IMR-90 (cell line): ENCODE measurements around the gene NUDT9. TPM values are rescaled to one million over a fixed set of nuclear protein-coding genes. Genes with fewer than 3 reads are reported as not detected.
"Not testable (repeated sequence)": the region's sequence is repeated elsewhere in the genome, so short reads cannot be mapped to it uniquely, and the experiment has no call there.

Source experiments
- ATAC-seq: fragments of 200-7000 bp; cut with Tn5 transposase; 2 replicates; pipeline ENCODE4 v1.9.1; 2020; ENCODE audit warnings: low read depth, mild to moderate bottlenecking, moderate library complexity
- BruUV-seq: library from RNA; stranded (reverse); fragments of 400-500 nt; replicated peaks from 2 replicates; lab custom pipeline; 2021; lab: Mats Ljungman, UMichigan
- CTCF ChIA-PET: fragments of 300-600 bp; formaldehyde crosslinking; extraction: SDS; loops from one replicate; lab custom pipeline; 2021; ENCODE audit warnings: antibody characterized with exemption; lab: Yijun Ruan, JAX
- POLR2A ChIA-PET: fragments of 300-600 bp; sonication (Branson Sonifier 250); formaldehyde crosslinking; loops from one replicate; lab custom pipeline; 2022; ENCODE audit warnings: antibody characterized with exemption; ENCODE audit not compliant: unreplicated experiment; lab: Charles Lee
- DNase-seq: peaks from one replicate; pipeline ENCODE4 v3.0.0; 2013
- H2AFZ ChIP-seq: replicated peaks from 2 replicates; pipeline ENCODE3; 2013; ENCODE audit warnings: low read length, mild to moderate bottlenecking; ENCODE audit not compliant: poor library complexity
- H2AK5ac ChIP-seq: 2 replicates; pipeline ENCODE4 v1.6.1; 2013; ENCODE audit warnings: low read depth, low read length, inconsistent platforms
- H2AK9ac ChIP-seq: replicated peaks from 2 replicates; pipeline ENCODE3; 2013; ENCODE audit warnings: mild to moderate bottlenecking, low read depth, low read length, moderate library complexity; ENCODE audit not compliant: poor library complexity
- H2BK120ac ChIP-seq: 2 replicates; pipeline ENCODE4 v1.6.1; 2013; ENCODE audit warnings: low read depth, low read length, inconsistent platforms
- H2BK15ac ChIP-seq: 3 replicates; pipeline ENCODE4 v1.6.1; 2013; ENCODE audit warnings: low read depth, low read length, inconsistent platforms
- H2BK20ac ChIP-seq: 2 replicates; pipeline ENCODE4 v1.6.1; 2013; ENCODE audit warnings: low read depth, mild to moderate bottlenecking, inconsistent platforms, low read length, moderate library complexity
- H2BK5ac ChIP-seq: 2 replicates; pipeline ENCODE4 v1.6.1; 2013; ENCODE audit warnings: mild to moderate bottlenecking, low read depth, low read length, inconsistent platforms; ENCODE audit not compliant: poor library complexity, severe bottlenecking
- H3K14ac ChIP-seq: replicated peaks from 2 replicates; pipeline ENCODE4 v1.6.1; 2013; ENCODE audit warnings: low read depth, low read length, inconsistent platforms
- H3K18ac ChIP-seq: 2 replicates; pipeline ENCODE4 v1.6.1; 2013; ENCODE audit warnings: low read depth, low read length, control low read depth
- H3K23ac ChIP-seq: 2 replicates; pipeline ENCODE4 v1.6.1; 2013; ENCODE audit warnings: low read depth, low read length, inconsistent platforms
- H3K27ac ChIP-seq: 2 replicates; pipeline ENCODE4 v1.5.1; 2013; ENCODE audit warnings: mild to moderate bottlenecking, control low read depth, low read length; ENCODE audit not compliant: insufficient read depth
- H3K27me3 ChIP-seq: 2 replicates; pipeline ENCODE4 v1.6.1; 2013; ENCODE audit warnings: low read length; ENCODE audit not compliant: control insufficient read depth, insufficient read depth
- H3K36me3 ChIP-seq: 2 replicates; pipeline ENCODE4 v1.6.1; 2013; ENCODE audit warnings: low read length, mixed read lengths; ENCODE audit not compliant: control insufficient read depth, insufficient read depth
- H3K4ac ChIP-seq: 2 replicates; pipeline ENCODE4 v1.6.1; 2013; ENCODE audit warnings: low read depth, low read length, inconsistent platforms
- H3K4me1 ChIP-seq: 2 replicates; pipeline ENCODE4 v1.6.1; 2013; ENCODE audit warnings: low read length, mixed read lengths; ENCODE audit not compliant: control insufficient read depth, insufficient read depth
- H3K4me2 ChIP-seq: 2 replicates; pipeline ENCODE4 v1.6.1; 2013; ENCODE audit warnings: low read depth, mild to moderate bottlenecking, control low read depth, low read length, moderate library complexity
- H3K4me3 ChIP-seq: 2 replicates; pipeline ENCODE4 v1.5.1; 2013; ENCODE audit warnings: low read depth, mild to moderate bottlenecking, control low read depth, low read length, moderate library complexity; ENCODE audit not compliant: insufficient read depth
- H3K56ac ChIP-seq: 2 replicates; pipeline ENCODE4 v1.6.1; 2013; ENCODE audit warnings: low read length, inconsistent platforms; ENCODE audit not compliant: insufficient read depth; ENCODE audit errors: extremely low read depth
- H3K79me1 ChIP-seq, 2 experiments: 2 replicates each; pipeline ENCODE4 v1.6.1; 2013; ENCODE audit warnings: low read length in 2 of 2, inconsistent platforms in 1 of 2, low read depth in 1 of 2
- H3K9ac ChIP-seq: 2 replicates; pipeline ENCODE4 v1.6.1; 2013; ENCODE audit warnings: low read depth, low read length, control low read depth
- H3K9me1 ChIP-seq: 2 replicates; pipeline ENCODE4 v1.6.1; 2013; ENCODE audit warnings: low read length, inconsistent platforms; ENCODE audit not compliant: insufficient read depth
- H3K9me3 ChIP-seq: 2 replicates; pipeline ENCODE4 v1.6.1; 2013; ENCODE audit warnings: low read length; ENCODE audit not compliant: control insufficient read depth, insufficient read depth
- H4K20me1 ChIP-seq: 2 replicates; pipeline ENCODE4 v1.6.1; 2013; ENCODE audit warnings: low read length, inconsistent platforms; ENCODE audit not compliant: insufficient read depth
- H4K5ac ChIP-seq: 2 replicates; pipeline ENCODE4 v1.6.1; 2013; ENCODE audit warnings: mild to moderate bottlenecking, low read depth, low read length, control low read depth
- H4K8ac ChIP-seq, 2 experiments: 2 replicates each; pipeline ENCODE4 v1.6.1; 2013; ENCODE audit warnings: low read depth in 2 of 2, low read length in 2 of 2, control low read depth in 1 of 2, inconsistent platforms in 1 of 2
- H4K91ac ChIP-seq: 2 replicates; pipeline ENCODE4 v1.6.1; 2013; ENCODE audit warnings: low read depth, low read length, inconsistent platforms; ENCODE audit not compliant: insufficient read depth
- CHD1 ChIP-seq: IDR thresholded peaks from 2 replicates; pipeline ENCODE4 v1.6.1; 2012; ENCODE audit warnings: low read depth, low read length, improper control_type of control experiment
- FOS ChIP-seq: fragments of 150-350 bp; IDR thresholded peaks from 2 replicates; pipeline ENCODE4 v1.6.1; 2016; ENCODE audit warnings: low read depth, low read length
- MAFK ChIP-seq: IDR thresholded peaks from 2 replicates; pipeline ENCODE4 v1.6.1; 2012; ENCODE audit warnings: low read depth, low read length, improper control_type of control experiment
- MAZ ChIP-seq: IDR thresholded peaks from 2 replicates; pipeline ENCODE4 v1.6.1; 2012; ENCODE audit warnings: low read depth, mild to moderate bottlenecking, low read length, improper control_type of control experiment, moderate library complexity, borderline replicate concordance
- MXI1 ChIP-seq: IDR thresholded peaks from 2 replicates; pipeline ENCODE4 v1.6.1; 2012; ENCODE audit warnings: low read depth, mild to moderate bottlenecking, low read length, moderate library complexity, borderline replicate concordance
- NFE2L2 ChIP-seq: fragments of 150-350 bp; IDR thresholded peaks from 2 replicates; pipeline ENCODE4 v1.6.1; 2016; ENCODE audit warnings: low read depth, mild to moderate bottlenecking, low read length
- POLR2A ChIP-seq: IDR thresholded peaks from 2 replicates; pipeline ENCODE4 v1.6.1; 2012; ENCODE audit warnings: mild to moderate bottlenecking, low read depth, low read length
- RAD21 ChIP-seq: IDR thresholded peaks from 2 replicates; pipeline ENCODE4 v1.6.1; 2012; ENCODE audit warnings: low read length, improper control_type of control experiment
- RCOR1 ChIP-seq: IDR thresholded peaks from 2 replicates; pipeline ENCODE4 v1.6.1; 2012; ENCODE audit warnings: mild to moderate bottlenecking, low read length, improper control_type of control experiment; ENCODE audit not compliant: insufficient replicate concordance
- RFX5 ChIP-seq: IDR thresholded peaks from 2 replicates; pipeline ENCODE4 v1.8.0; 2012; ENCODE audit warnings: low read depth, mild to moderate bottlenecking, low read length, moderate library complexity
- SMC3 ChIP-seq: fragments of 150-350 bp; IDR thresholded peaks from 2 replicates; pipeline ENCODE4 v1.6.1; 2016; ENCODE audit warnings: low read depth, mild to moderate bottlenecking, antibody characterized with exemption, low read length, moderate library complexity
- USF2 ChIP-seq: fragments of 150-350 bp; IDR thresholded peaks from 2 replicates; pipeline ENCODE4 v1.6.1; 2017; ENCODE audit warnings: mild to moderate bottlenecking, antibody characterized with exemption, low read length, low read depth
- dilution Hi-C: fragments of 300-500 bp; cut with HindIII; formaldehyde crosslinking; loops from one replicate; pipeline ENCODE4 v1.14.3; 2018; ENCODE audit warnings: low sequenced_read_pairs; ENCODE audit not compliant: unreplicated experiment
- in situ Hi-C: fragments of 300-500 bp; cut with MboI; formaldehyde crosslinking; loops from 3 replicates; pipeline ENCODE4 v1.14.3; 2019; ENCODE audit warnings: low sequenced_read_pairs, inconsistent platforms, mixed read lengths
- intact Hi-C: fragments of 100-400 bp; cut with micrococcal nuclease; formaldehyde crosslinking; loops from 2 replicates; pipeline ENCODE4 v1.10.0; 2022
- polyA plus RNA-seq, 3 experiments: library from polyadenylated mRNA; depleted of rRNA; stranded (reverse); fragments of >200 nt; gene quantifications; 2 replicates each; pipeline ENCODE4 v1.2.3, GENCODE V29; 2012; ENCODE audit warnings: low replicate concordance in 1 of 3
- total RNA-seq: library from RNA; depleted of rRNA; stranded (reverse); fragments of >200 nt; gene quantifications from 2 replicates; pipeline ENCODE4 v1.2.3, GENCODE V29; 2012

Gene NUDT9
- total and polyA plus RNA-seq, 2 of the 4 experiments (the other 2 are of a cell fraction), result 10.0 to 23.5 TPM

GRCh38 chr4:87481377-87481776 is 59.0 kb downstream of the NUDT9 start:
- no TSS peak for BruUV-seq
- Histone ChIP-seq H3K23ac (no peak overlapping the region), H2AK9ac (no peak overlapping the region), H3K27me3 (no peaks in the 10 kb centered on the region), H2AK5ac (no peak overlapping the region), H2BK20ac (no peak overlapping the region), H4K5ac (no peak overlapping the region), H2AFZ (no peak overlapping the region), H3K18ac (no peak overlapping the region), H3K9me1 (no peaks in the 10 kb centered on the region), H3K14ac (no peak overlapping the region), H3K9ac (no peak overlapping the region), H3K56ac (no peak overlapping the region), H4K8ac (no peak overlapping the region), H3K27ac (no peak overlapping the region), H4K20me1 (no peaks in the 10 kb centered on the region), H3K4me2 (no peak overlapping the region), H3K4ac (no peak overlapping the region), H3K4me1 (no peaks in the 10 kb centered on the region), H3K79me1 (no peaks in the 10 kb centered on the region), H2BK15ac (no peak overlapping the region), H2BK120ac (no peak overlapping the region), H4K91ac (no peak overlapping the region), H3K4me3 (no peak overlapping the region), H3K36me3 (no peaks in the 10 kb centered on the region), H2BK5ac (no peak overlapping the region), H3K9me3 (no peaks in the 10 kb centered on the region)
- DNase-seq (no peak), ATAC-seq (no peak)
- ChIA-PET CTCF (no interaction called here), POLR2A (no interaction called here)
- in situ Hi-C loops, result no loop called here
- dilution Hi-C loops, result no loop called here
- intact Hi-C loops, result no loop called here
- TF ChIP-seq MAZ, result no peak
- no peak for TF ChIP-seq USF2
- no peak for TF ChIP-seq RCOR1
- no peak for TF ChIP-seq RAD21
- no peak for TF ChIP-seq SMC3
- no peak for TF ChIP-seq POLR2A
- no peak for TF ChIP-seq NFE2L2
- TF ChIP-seq MXI1, result no peak
- no peak for TF ChIP-seq MAFK
- no peak for TF ChIP-seq CHD1
- no peak for TF ChIP-seq RFX5
- TF ChIP-seq FOS, result no peak

DNA sequence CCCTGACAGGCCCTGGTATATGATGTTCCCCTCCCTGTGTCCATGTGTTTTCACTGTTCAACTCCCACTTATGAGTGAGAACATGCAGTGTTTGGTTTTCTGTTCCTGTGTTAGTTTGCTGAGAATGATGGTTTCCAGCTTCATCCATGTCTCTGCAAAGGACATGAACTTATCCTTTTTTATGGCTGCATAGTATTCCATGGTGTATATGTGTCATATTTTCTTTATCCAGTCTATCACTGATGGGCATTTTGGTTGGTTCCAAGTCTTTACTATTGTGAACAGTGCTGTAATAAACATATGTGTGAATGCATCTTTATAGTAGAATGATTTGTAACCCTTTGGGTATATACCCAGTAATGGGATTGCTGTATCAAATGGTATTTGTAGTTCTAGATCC is 60.9 kb downstream of the NUDT9 start:
- H3K9ac ChIP-seq, H2AFZ ChIP-seq, H3K4me1 ChIP-seq, H3K36me3 ChIP-seq, H3K79me1 ChIP-seq, H3K4me3 ChIP-seq, H2AK5ac ChIP-seq, in situ Hi-C loops, H3K14ac ChIP-seq, BruUV-seq, H4K5ac ChIP-seq, H2BK5ac ChIP-seq, DNase-seq, H2BK20ac ChIP-seq, H4K8ac ChIP-seq, H3K27ac ChIP-seq, H3K4me2 ChIP-seq, H3K27me3 ChIP-seq, H3K9me3 ChIP-seq, intact Hi-C loops, H3K23ac ChIP-seq, H3K56ac ChIP-seq, H2AK9ac ChIP-seq, POLR2A ChIA-PET, H3K18ac ChIP-seq, H4K20me1 ChIP-seq, H4K91ac ChIP-seq, ATAC-seq, H2BK15ac ChIP-seq, H2BK120ac ChIP-seq, H3K9me1 ChIP-seq, dilution Hi-C loops, H3K4ac ChIP-seq: not testable (repeated sequence)
- CTCF ChIA-PET, result interaction anchor here (1.1 kb wide), 1 partner anchor 108 kb away, joined by 4 read pairs; no protein-coding TSS in a partner anchor
